K562 (cell line): Measurements from ENCODE around the gene FGR. TPM values are rescaled to one million over a fixed set of nuclear protein-coding genes. Genes with fewer than 3 reads are reported as not detected.

Experiments
- ATAC-seq: fragments of 200-7000 bp; cut with Tn5 transposase; 3 replicates; pipeline ENCODE4 v1.9.1; 2020; ENCODE audit warnings: moderate library complexity
- BruUV-seq: library from RNA; stranded (reverse); fragments of 400-500 nt; replicated peaks from 2 replicates; lab custom pipeline; 2021; lab: Mats Ljungman, UMichigan
- CTCF ChIA-PET: fragments of 300-600 bp; formaldehyde crosslinking; extraction: SDS; loops from one replicate; lab custom pipeline; 2021; ENCODE audit warnings: low intra/inter-chr PET ratio; lab: Yijun Ruan, JAX
- POLR2A ChIA-PET: fragments of 300-600, 350-650 bp; sonication (Branson Sonifier 250); formaldehyde crosslinking; extraction: SDS; loops from one replicate; lab custom pipeline; 2021; ENCODE audit warnings: antibody characterized with exemption, inconsistent platforms; lab: Yijun Ruan, JAX
- DNase-seq, 4 experiments: peaks; one replicate each; pipeline versions ENCODE4 v3.0.0 to v3.0.0-alpha.2; 2011 to 2018; ENCODE audit warnings: low spot score in 3 of 4, mixed read lengths in 3 of 4; ENCODE audit errors: extremely low read depth in 1 of 4
- FAIRE-seq: peaks from 2 replicates; lab custom pipeline; 2011; peaks lifted over from hg19 to GRCh38; lab: Jason Lieb, UNC
- H2AFZ ChIP-seq: 2 replicates; pipeline ENCODE4 v1.6.0; 2011; ENCODE audit warnings: low read depth, low read length, control low read depth, inconsistent platforms
- H3K27ac ChIP-seq: fragments of 200-600 bp; 3 replicates; pipeline ENCODE4 v1.8.0; 2011; ENCODE audit warnings: low read depth, mild to moderate bottlenecking, control low read depth, inconsistent platforms, low read length, moderate library complexity, mixed read lengths; ENCODE audit errors: extremely low read depth
- H3K27me3 ChIP-seq, 2 experiments: fragments of 300-600 bp in 1 of 2; 2 replicates in 1 of 2; 3 replicates in 1 of 2; pipeline versions ENCODE4 v1.6.0 to v1.8.0; 2011; ENCODE audit warnings: inconsistent platforms in 2 of 2, low read length in 2 of 2, mild to moderate bottlenecking in 1 of 2, mixed read lengths in 1 of 2, moderate library complexity in 1 of 2; ENCODE audit not compliant: control insufficient read depth in 2 of 2, insufficient read depth in 2 of 2
- H3K36me3 ChIP-seq: fragments of 300-600 bp; 3 replicates; pipeline ENCODE4 v1.8.0; 2011; ENCODE audit warnings: mild to moderate bottlenecking, low read length, inconsistent platforms; ENCODE audit not compliant: control insufficient read depth, insufficient read depth
- H3K4me1 ChIP-seq, 2 experiments: fragments of 200-600 bp in 1 of 2; replicated peaks in 1 of 2; 2 replicates in 1 of 2; 3 replicates in 1 of 2; pipeline versions ENCODE4 v1.5.1 to v1.8.0; 2011; ENCODE audit warnings: inconsistent platforms in 2 of 2, low read length in 2 of 2, mild to moderate bottlenecking in 1 of 2, mixed read lengths in 1 of 2, moderate library complexity in 1 of 2; ENCODE audit not compliant: control insufficient read depth in 2 of 2, insufficient read depth in 2 of 2
- H3K4me2 ChIP-seq: 2 replicates; pipeline ENCODE4 v1.6.1; 2011; ENCODE audit warnings: low read length, control low read depth, inconsistent platforms, mixed read lengths; ENCODE audit not compliant: insufficient read depth
- H3K4me3 ChIP-seq: fragments of 200-600 bp; sonication (generic), shearing (Covaris generic); 2 replicates; pipeline ENCODE4 v1.5.1; 2016; ENCODE audit warnings: control low read depth, inconsistent platforms
- H3K79me2 ChIP-seq: fragments of 200-600 bp; 3 replicates; pipeline ENCODE4 v1.8.0; 2011; ENCODE audit warnings: low read length, inconsistent platforms; ENCODE audit not compliant: control insufficient read depth, insufficient read depth
- H3K9ac ChIP-seq, 2 experiments: 2 replicates each; pipeline versions ENCODE4 v1.6.0 to v1.6.1; 2011; ENCODE audit warnings: low read depth in 2 of 2, low read length in 2 of 2, control low read depth in 1 of 2, inconsistent platforms in 1 of 2, mild to moderate bottlenecking in 1 of 2, mixed read lengths in 1 of 2; ENCODE audit not compliant: insufficient read depth in 1 of 2
- H3K9me1 ChIP-seq: one replicate; pipeline ENCODE4 v1.6.0; 2011; ENCODE audit warnings: inconsistent platforms, mild to moderate bottlenecking, low read length, moderate library complexity; ENCODE audit not compliant: control insufficient read depth, insufficient read depth
- H3K9me3 ChIP-seq: replicated peaks from 2 replicates; pipeline ENCODE4 v1.5.1; 2011; ENCODE audit warnings: low read depth, low read length, inconsistent platforms; ENCODE audit not compliant: control insufficient read depth, insufficient read depth
- H4K20me1 ChIP-seq: replicated peaks from 2 replicates; pipeline ENCODE4 v1.6.1; 2011; ENCODE audit warnings: low read length, inconsistent platforms, mixed read lengths; ENCODE audit not compliant: control insufficient read depth, insufficient read depth
- CREM ChIP-seq: IDR thresholded peaks from 2 replicates; pipeline ENCODE4 v1.6.1; 2014; ENCODE audit warnings: antibody characterized with exemption, low read depth
- E2F1 ChIP-seq: sonication (generic); formaldehyde crosslinking; IDR thresholded peaks from 2 replicates; pipeline ENCODE4 v1.8.1; 2023; ENCODE audit warnings: mild to moderate bottlenecking, missing genetic modification reagents, moderate library complexity
- GATA2 ChIP-seq: sonication (generic); formaldehyde crosslinking; IDR thresholded peaks from 2 replicates; pipeline ENCODE4 v1.4.0; 2020; ENCODE audit warnings: mild to moderate bottlenecking, missing genetic modification reagents
- JUND ChIP-seq, 2 experiments: IDR thresholded peaks; 2 replicates in 1 of 2; 3 replicates in 1 of 2; pipeline ENCODE4 v1.6.1; 2011; ENCODE audit warnings: borderline replicate concordance in 2 of 2, low read depth in 2 of 2, low read length in 2 of 2, improper control_type of control experiment in 1 of 2, missing biosample characterization in 1 of 2, missing genetic modification characterization in 1 of 2, missing genetic modification reagents in 1 of 2
- SMARCB1 ChIP-seq: IDR thresholded peaks from 2 replicates; pipeline ENCODE4 v1.6.1; 2011; ENCODE audit warnings: improper control_type of control experiment, low read depth; ENCODE audit not compliant: insufficient read length
- SMARCE1 ChIP-seq: fragments of 450-650 bp; IDR thresholded peaks from 2 replicates; pipeline ENCODE4 v1.7.1; 2016; ENCODE audit warnings: mild to moderate bottlenecking
- TBP ChIP-seq: optimal IDR thresholded peaks from 2 replicates; pipeline ENCODE3; 2011; ENCODE audit warnings: low read depth, low read length, improper control_type of control experiment
- ZBTB2 ChIP-seq: fragments of 450-650 bp; IDR thresholded peaks from 2 replicates; pipeline ENCODE4 v1.6.1; 2016; ENCODE audit warnings: antibody characterized with exemption
- WGBS: fragments of 100-300 bp; shearing (Covaris generic); methylation state at CpG from one replicate; pipeline ENCODE4 v1.1.6; 2016; ENCODE audit warnings: low coverage, mixed read lengths; ENCODE audit not compliant: insufficient coverage; ENCODE audit errors: missing lambda C conversion rate; 5-methylcytosine and 5-hydroxymethylcytosine counted together
- in situ Hi-C: fragments of 300-500 bp; cut with MboI; formaldehyde crosslinking; loops from 4 replicates; pipeline ENCODE4 v1.15.0; 2018; ENCODE audit warnings: inconsistent platforms, mixed read lengths
- intact Hi-C: fragments of 100-400 bp; cut with micrococcal nuclease; formaldehyde crosslinking; loops from 2 replicates; pipeline ENCODE4 v1.14.2; 2022
- polyA plus RNA-seq, 8 experiments: library from polyadenylated mRNA; depleted of rRNA in 4 of 8; stranded (reverse) in 5 of 8; unstranded in 3 of 8; fragments of >200 nt; fragmentation: Nextera tagmentation in 2 of 8; fragmentation: Illumina TruSeq in 1 of 8; extraction: Ambion mirVana in 2 of 8; extraction: Trizol in 1 of 8; gene quantifications; 2 replicates each; pipeline versions ENCODE4 v1.2.1 to v1.2.3, GENCODE V29; 2011 to 2014; ENCODE audit warnings: inconsistent platforms in 1 of 8, missing spikeins in 1 of 8
- total RNA-seq, 7 experiments: library from RNA; depleted of rRNA in 6 of 7; stranded (reverse); fragments of >200 nt in 6 of 7; fragmentation: Illumina TruSeq in 2 of 7; extraction: Trizol in 2 of 7; gene quantifications; 2 replicates each; pipeline versions ENCODE4 v1.2.1 to v1.2.3, GENCODE V29; 2011 to 2021; ENCODE audit warnings: low replicate concordance in 1 of 7
- TF ChIP-seq, protein P1 (sequence below): sonication (generic); formaldehyde crosslinking; IDR thresholded peaks from 2 replicates; pipeline ENCODE4 v1.5.0; 2020; ENCODE audit warnings: missing genetic modification reagents

FGR gene
- total and polyA plus RNA-seq, 9 of the 15 experiments (the other 6 are each of a cell fraction or from before 2014, with no cell fraction given): 0.04 to 0.11 TPM; not detected in 7

DNA sequence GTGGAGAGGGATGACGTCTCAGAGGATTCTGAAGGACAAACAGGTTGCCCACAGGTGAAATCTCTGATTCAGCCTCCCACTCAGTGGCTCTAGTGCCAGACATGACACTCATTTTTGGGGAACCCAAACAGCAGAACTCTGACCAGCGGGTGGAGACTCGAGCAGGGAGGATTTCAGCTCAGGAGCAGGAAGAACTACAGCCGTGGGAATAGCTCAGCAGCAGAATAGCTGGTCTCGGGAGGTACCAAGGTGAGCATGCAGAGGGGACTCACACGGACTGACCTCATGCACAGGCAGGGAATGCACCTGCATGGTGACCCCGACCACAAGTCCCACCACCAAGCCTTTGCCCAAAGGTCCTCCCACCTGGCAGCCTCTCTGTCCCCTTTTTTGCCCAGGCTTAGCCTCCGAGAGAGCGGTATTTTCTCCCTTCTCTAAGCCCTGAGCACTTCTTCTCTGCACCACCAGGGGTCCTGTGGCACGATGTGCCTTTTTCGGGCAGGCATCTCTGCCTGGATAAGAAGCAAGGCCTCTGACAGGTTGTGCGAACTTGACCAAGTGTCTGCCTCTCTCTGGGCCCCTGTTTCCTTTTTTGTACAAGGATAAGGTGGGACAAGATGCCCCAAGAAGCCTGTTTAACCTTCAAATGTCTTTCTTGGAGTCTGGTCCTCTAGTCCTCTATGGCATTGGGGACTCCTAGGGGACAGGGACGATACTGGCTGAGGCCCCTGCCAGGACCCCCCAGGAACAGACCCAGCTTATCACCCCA lies 8.8 kb upstream of the FGR start:
- Histone ChIP-seq H3K4me2 (peak overlapping the region; percentile 42; the same call in 1 of the 2 replicates), H3K9ac (peak overlapping the region in 1 of 2 experiments; percentile 29; a peak in 1 of 4 replicates), H3K36me3 (no peaks in the 10 kb centered on the region), H4K20me1 (no peaks in the 10 kb centered on the region), H3K9me3 (no peaks in the 10 kb centered on the region), H3K79me2 (no peaks in the 10 kb centered on the region), H3K9me1 (no peaks in the 10 kb centered on the region), H2AFZ (peak overlapping the region; percentile 60), H3K4me3 (no peak overlapping the region), H3K4me1 (peaks cover 0 to 8% of the 10 kb centered on the region in 2 experiments; a peak in 3 of 5 replicates), H3K27ac (no peak overlapping the region), H3K27me3 (no peaks in the 10 kb centered on the region)
- ATAC-seq (peak; percentile 95), DNase-seq (peak; percentile 70 to 78 (median 74)), FAIRE-seq (peak; percentile 92)
- in situ Hi-C loops: no loop called here
- intact Hi-C loops: loop anchor here (1.0 kb wide), 1 partner anchor 20 kb away; no protein-coding TSS in a partner anchor
- CTCF ChIA-PET: interaction anchor here (0.7 to 1.7 kb wide), 4 partner anchors 19 to 336 kb away, joined by 3 to 15 read pairs (median 3); no protein-coding TSS in a partner anchor
- POLR2A ChIA-PET: interaction anchor here (0.5 to 0.6 kb wide), 2 partner anchors 21 to 98 kb away, joined by 3 read pairs; no protein-coding TSS in a partner anchor
- WGBS: 16% methylated on average over 13 of the region's 13 CpGs
- no TSS peak for BruUV-seq
- TF ChIP-seq SMARCB1 (no peak), CREM (peak; percentile 36; the same call in 1 of the 2 replicates), SMARCE1 (no peak), TBP (peak; percentile 24), JUND (IDR thresholded peaks at IDR 0.05; ENCODE audit: borderline replicate concordance, low read depth, low read length) (peak; percentile 35; the same call in 1 of the 2 replicates), JUND (tag; IDR thresholded peaks at IDR 0.05; ENCODE audit: borderline replicate concordance, low read depth, low read length) (no peak), E2F1 (CRISPR knock-in tag) (no peak), GATA2 (CRISPR knock-in tag) (no peak), ZBTB2 (no peak)
- TF ChIP-seq, protein P1, sequence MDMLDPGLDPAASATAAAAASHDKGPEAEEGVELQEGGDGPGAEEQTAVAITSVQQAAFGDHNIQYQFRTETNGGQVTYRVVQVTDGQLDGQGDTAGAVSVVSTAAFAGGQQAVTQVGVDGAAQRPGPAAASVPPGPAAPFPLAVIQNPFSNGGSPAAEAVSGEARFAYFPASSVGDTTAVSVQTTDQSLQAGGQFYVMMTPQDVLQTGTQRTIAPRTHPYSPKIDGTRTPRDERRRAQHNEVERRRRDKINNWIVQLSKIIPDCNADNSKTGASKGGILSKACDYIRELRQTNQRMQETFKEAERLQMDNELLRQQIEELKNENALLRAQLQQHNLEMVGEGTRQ (CRISPR knock-in tag): no peak
